HG02763 (cell line): ENCODE results near the gene OR8G1.
"Not testable (repeated sequence)": the region's sequence is repeated elsewhere in the genome, so short reads cannot be mapped to it uniquely, and the experiment has no call there.

Experiments
- ATAC-seq: cut with Tn5 transposase; IDR thresholded peaks from one replicate; pipeline ENCODE4 v1.9.1; 2021; ENCODE audit warnings: mild to moderate bottlenecking, moderate library complexity; ENCODE audit not compliant: unreplicated experiment

The OR8G1 gene

GRCh38 chr11:124240621-124241397 lies at the start of gene OR8G1:
TSS of gene OR8G1 (plus strand) at chr11:124241095. CDS start at chr11:124249676, 8,581 bp downstream.
- ATAC-seq = no peak

GRCh38 chr11:124193221-124194010 lies 47.5 kb upstream of the OR8G1 start:
- no peak for ATAC-seq

GRCh38 chr11:124194293-124195188 lies 46.4 kb upstream of the OR8G1 start:
- no peak for ATAC-seq

GRCh38 chr11:124195189-124195734 lies 45.6 kb upstream of the OR8G1 start:
- ATAC-seq = peak; percentile 67

GRCh38 chr11:124197999-124198398 lies 42.9 kb upstream of the OR8G1 start:
- ATAC-seq = no peak

- no peak for ATAC-seq
Observed at GRCh38 chr11:124198897-124199296, 42.0 kb upstream of the OR8G1 start.

- no peak for ATAC-seq
Observed at GRCh38 chr11:124199702-124200101, 41.2 kb upstream of the OR8G1 start.

- ATAC-seq = no peak
Observed at GRCh38 chr11:124200671-124201070, 40.2 kb upstream of the OR8G1 start.

- no peak for ATAC-seq
Observed at GRCh38 chr11:124202951-124203350, 37.9 kb upstream of the OR8G1 start.

GRCh38 chr11:124204008-124204407 lies 36.9 kb upstream of the OR8G1 start:
- ATAC-seq = no peak

GRCh38 chr11:124207102-124207792 lies 33.6 kb upstream of the OR8G1 start:
- ATAC-seq = no peak

- ATAC-seq = no peak
Observed at GRCh38 chr11:124209824-124210357, 31.0 kb upstream of the OR8G1 start.

- ATAC-seq = no peak
Observed at GRCh38 chr11:124210421-124210820, 30.5 kb upstream of the OR8G1 start.

- ATAC-seq = no peak
Observed at GRCh38 chr11:124211321-124211720, 29.6 kb upstream of the OR8G1 start.

GRCh38 chr11:124214027-124214426 lies 26.9 kb upstream of the OR8G1 start:
- no peak for ATAC-seq

GRCh38 chr11:124219126-124219525 lies 21.8 kb upstream of the OR8G1 start:
- no peak for ATAC-seq

GRCh38 chr11:124222407-124222806 lies 18.5 kb upstream of the OR8G1 start:
- ATAC-seq = no peak

- not testable (repeated sequence) for ATAC-seq
Observed at GRCh38 chr11:124224618-124225423, 16.1 kb upstream of the OR8G1 start.

- no peak for ATAC-seq
Observed at GRCh38 chr11:124225471-124225870, 15.4 kb upstream of the OR8G1 start.
